CD8-positive, alpha-beta memory T cell (primary cell): Measurements from ENCODE around the gene RERE. TPM values are rescaled to one million over a fixed set of nuclear protein-coding genes. Genes with fewer than 3 reads are reported as not detected.
A peak's percentile ranks its signal among the peaks of the same experiment; 100 is the strongest.
"Not testable (repeated sequence)": the region's sequence is repeated elsewhere in the genome, so short reads cannot be mapped to it uniquely, and the experiment has no call there.

Experiments
- CTCF ChIA-PET: fragments of 350-600 bp; sonication (Branson Sonifier 250); formaldehyde crosslinking; loops from one replicate; lab custom pipeline; 2021; ENCODE audit warnings: antibody characterized with exemption; lab: Charles Lee
- POLR2A ChIA-PET: fragments of 350-600 bp; sonication (Branson Sonifier 250); formaldehyde crosslinking; loops from one replicate; lab custom pipeline; 2021; ENCODE audit warnings: antibody characterized with exemption; lab: Charles Lee
- DNase-seq, 5 donors: peaks; one replicate each; pipeline versions ENCODE4 v3.0.0 to v3.0.0-alpha.2; 2020 to 2022; ENCODE audit warnings: mixed read lengths in 1 of 5
- H3K27ac ChIP-seq: one replicate; pipeline ENCODE4 v1.7.0; 2013; ENCODE audit warnings: low read depth, mild to moderate bottlenecking, low read length, moderate library complexity
- H3K27me3 ChIP-seq: 2 replicates; pipeline ENCODE4 v1.7.0; 2013; ENCODE audit warnings: low read length, mild to moderate bottlenecking; ENCODE audit not compliant: insufficient read depth, poor library complexity, severe bottlenecking
- H3K36me3 ChIP-seq: 2 replicates; pipeline ENCODE4 v1.7.0; 2013; ENCODE audit warnings: mild to moderate bottlenecking, low read length, moderate library complexity; ENCODE audit not compliant: insufficient read depth
- H3K4me1 ChIP-seq: 2 replicates; pipeline ENCODE4 v1.7.0; 2013; ENCODE audit warnings: mild to moderate bottlenecking, low read length, moderate library complexity; ENCODE audit not compliant: insufficient read depth
- H3K4me3 ChIP-seq: 2 replicates; pipeline ENCODE4 v1.7.0; 2013; ENCODE audit warnings: mild to moderate bottlenecking, low read length
- H3K9me3 ChIP-seq: 2 replicates; pipeline ENCODE4 v1.7.0; 2013; ENCODE audit warnings: mild to moderate bottlenecking, low read length
- H3K27ac Mint-ChIP-seq, 8 donors: one replicate each; pipeline ENCODE4 v1.8.0; 2020 to 2021; ENCODE audit warnings: mixed read lengths in 8 of 8, mild to moderate bottlenecking in 6 of 8, inconsistent platforms in 3 of 8, moderate library complexity in 3 of 8
- H3K27me3 Mint-ChIP-seq, 2 donors: one replicate each; pipeline ENCODE4 v1.8.0; 2020 to 2021; ENCODE audit warnings: mixed read lengths in 2 of 2, mild to moderate bottlenecking in 1 of 2, moderate library complexity in 1 of 2
- H3K36me3 Mint-ChIP-seq, 3 donors: one replicate each; pipeline ENCODE4 v1.8.0; 2020 to 2021; ENCODE audit warnings: mixed read lengths in 3 of 3, inconsistent platforms in 1 of 3, mild to moderate bottlenecking in 1 of 3
- H3K4me1 Mint-ChIP-seq, 3 donors: one replicate each; pipeline ENCODE4 v1.8.0; 2020 to 2021; ENCODE audit warnings: mixed read lengths in 3 of 3, inconsistent platforms in 1 of 3, mild to moderate bottlenecking in 1 of 3
- H3K4me3 Mint-ChIP-seq, 7 donors: one replicate each; pipeline ENCODE4 v1.8.0; 2020 to 2021; ENCODE audit warnings: mixed read lengths in 7 of 7, mild to moderate bottlenecking in 6 of 7, moderate library complexity in 4 of 7, inconsistent platforms in 2 of 7
- H3K9me3 Mint-ChIP-seq, 5 donors: one replicate each; pipeline ENCODE4 v1.8.0; 2020 to 2022; ENCODE audit warnings: mixed read lengths in 5 of 5, mild to moderate bottlenecking in 3 of 5, moderate library complexity in 2 of 5, inconsistent platforms in 1 of 5
- polyA plus RNA-seq: library from polyadenylated mRNA; unstranded; fragments of 300-500 nt; fragmentation: Illumina TruSeq; gene quantifications from one replicate; pipeline ENCODE4 v1.2.3, GENCODE V29; 2021
- total RNA-seq, 2 experiments: library from RNA; stranded (reverse); gene quantifications; one replicate each; pipeline ENCODE4 v1.2.3, GENCODE V29; 2021

The RERE gene
- total and polyA plus RNA-seq, 3 experiments from 2014 or later = 10.9 to 39.2 (median 37.9) TPM

- CTCF ChIA-PET = interaction anchor here (1.7 to 3.1 kb wide), 2 partner anchors 8 to 278 kb away, joined by 4 to 20 read pairs; no protein-coding TSS in a partner anchor
These were observed 22.6 kb upstream of the RERE start for GRCh38 chr1:8839990-8840389.

GRCh38 chr1:8835941-8836643 lies 18.7 kb upstream of the RERE start:
- H3K27me3 ChIP-seq = no peaks in the 10 kb centered on the region
- POLR2A ChIA-PET = no interaction called here
- CTCF ChIA-PET = interaction anchor here (1.1 kb wide), 1 partner anchor 13 kb away, joined by 5 read pairs; no protein-coding TSS in a partner anchor
- H3K27me3 Mint-ChIP-seq = no peaks in the 10 kb centered on the region
- H3K9me3 ChIP-seq = no peaks in the 10 kb centered on the region
- H3K36me3 ChIP-seq = no peaks in the 10 kb centered on the region
- H3K4me1 ChIP-seq = no peaks in the 10 kb centered on the region
- H3K4me1 Mint-ChIP-seq = no peaks in the 10 kb centered on the region
- H3K36me3 Mint-ChIP-seq = no peaks in the 10 kb centered on the region
- no peaks in the 10 kb centered on the region for H3K9me3 Mint-ChIP-seq
- DNase-seq = no peak
- peak overlapping the region in 1 of 8 donors; percentile 60 for H3K27ac Mint-ChIP-seq
- H3K4me3 Mint-ChIP-seq = no peak overlapping the region
- no peak overlapping the region for H3K4me3 ChIP-seq
- no peak overlapping the region for H3K27ac ChIP-seq

More at GRCh38 chr1:8839990-8840389, 22.6 kb upstream of the RERE start:
- Histone ChIP-seq H3K4me3 (no peak overlapping the region), H3K27me3 (no peaks in the 10 kb centered on the region), H3K9me3 (no peaks in the 10 kb centered on the region), H3K27ac (no peak overlapping the region), H3K4me1 (no peaks in the 10 kb centered on the region), H3K36me3 (no peaks in the 10 kb centered on the region)
- Mint-ChIP-seq H3K4me1 (no peaks in the 10 kb centered on the region), H3K27me3 (no peaks in the 10 kb centered on the region), H3K27ac (no peak overlapping the region), H3K36me3 (no peaks in the 10 kb centered on the region), H3K4me3 (no peak overlapping the region), H3K9me3 (no peaks in the 10 kb centered on the region)
- DNase-seq = no peak
- POLR2A ChIA-PET = no interaction called here

GRCh38 chr1:8831340-8831739 lies 13.9 kb upstream of the RERE start:
- H3K4me3 ChIP-seq = no peak overlapping the region
- H3K36me3 ChIP-seq = no peaks in the 10 kb centered on the region
- no peaks in the 10 kb centered on the region for H3K36me3 Mint-ChIP-seq
- DNase-seq = no peak
- no peak overlapping the region for H3K4me3 Mint-ChIP-seq
- H3K4me1 ChIP-seq = peaks cover 6% of the 10 kb centered on the region
- no peaks in the 10 kb centered on the region for H3K27me3 ChIP-seq
- ChIA-PET POLR2A (no interaction called here), CTCF (no interaction called here)
- H3K9me3 ChIP-seq = no peaks in the 10 kb centered on the region
- H3K4me1 Mint-ChIP-seq = peaks cover 10 to 16% (median 11%) of the 10 kb centered on the region in 3 donors
- no peaks in the 10 kb centered on the region for H3K9me3 Mint-ChIP-seq
- H3K27ac ChIP-seq = no peak overlapping the region
- no peak overlapping the region for H3K27ac Mint-ChIP-seq
- H3K27me3 Mint-ChIP-seq = no peaks in the 10 kb centered on the region

GRCh38 chr1:8830732-8831131 lies 13.3 kb upstream of the RERE start:
- H3K27me3 ChIP-seq, CTCF ChIA-PET, H3K27ac ChIP-seq, H3K36me3 Mint-ChIP-seq, H3K9me3 ChIP-seq, H3K4me3 ChIP-seq, H3K4me1 ChIP-seq, H3K9me3 Mint-ChIP-seq, POLR2A ChIA-PET, DNase-seq, H3K36me3 ChIP-seq, H3K27me3 Mint-ChIP-seq: not testable (repeated sequence)
- Mint-ChIP-seq H3K27ac (peak overlapping the region in 2 of 8 donors; percentile 49 to 55), H3K4me3 (peak overlapping the region in 2 of 7 donors; percentile 12 to 53), H3K4me1 (peaks cover 10 to 20% (median 11%) of the 10 kb centered on the region in 3 donors)

- ChIA-PET POLR2A (no interaction called here), CTCF (no interaction called here)
- Mint-ChIP-seq H3K27me3 (peaks cover 0 to 18% of the 10 kb centered on the region in 2 donors), H3K27ac (peak overlapping the region in 1 of 8 donors; percentile 47), H3K4me1 (peaks cover 10 to 21% (median 11%) of the 10 kb centered on the region in 3 donors), H3K4me3 (no peak overlapping the region), H3K9me3 (no peaks in the 10 kb centered on the region), H3K36me3 (no peaks in the 10 kb centered on the region)
- Histone ChIP-seq H3K4me3 (no peak overlapping the region), H3K36me3 (no peaks in the 10 kb centered on the region), H3K4me1 (peaks cover 6% of the 10 kb centered on the region), H3K27me3 (no peaks in the 10 kb centered on the region), H3K9me3 (no peaks in the 10 kb centered on the region), H3K27ac (no peak overlapping the region)
- peak in 2 of 5 donors; percentile 9 to 53 for DNase-seq
These were observed 8.6 kb upstream of the RERE start for GRCh38 chr1:8825985-8826481.

- ChIA-PET POLR2A (no interaction called here), CTCF (no interaction called here)
- no peak overlapping the region for H3K27ac ChIP-seq
- no peaks in the 10 kb centered on the region for H3K36me3 ChIP-seq
- no peaks in the 10 kb centered on the region for H3K27me3 ChIP-seq
- H3K4me3 ChIP-seq = no peak overlapping the region
- peaks cover 3 to 10% (median 4%) of the 10 kb centered on the region in 3 donors for H3K4me1 Mint-ChIP-seq
- peaks cover 0 to 22% of the 10 kb centered on the region in 2 donors for H3K27me3 Mint-ChIP-seq
- H3K9me3 Mint-ChIP-seq = no peaks in the 10 kb centered on the region
- no peak overlapping the region for H3K27ac Mint-ChIP-seq
- H3K9me3 ChIP-seq = no peaks in the 10 kb centered on the region
- H3K36me3 Mint-ChIP-seq = no peaks in the 10 kb centered on the region
- H3K4me3 Mint-ChIP-seq = no peak overlapping the region
- peaks cover 2% of the 10 kb centered on the region for H3K4me1 ChIP-seq
- DNase-seq = no peak
These were observed 5.8 kb upstream of the RERE start for GRCh38 chr1:8823295-8823664.

GRCh38 chr1:8822373-8823294 lies 5.2 kb upstream of the RERE start:
- no peak overlapping the region for H3K27ac ChIP-seq
- no peaks in the 10 kb centered on the region for H3K36me3 ChIP-seq
- DNase-seq = no peak
- peaks cover 3 to 22% of the 10 kb centered on the region in 2 donors for H3K27me3 Mint-ChIP-seq
- POLR2A ChIA-PET = interaction anchor here (0.5 kb wide), 1 partner anchor 823 kb away, joined by 4 read pairs; no protein-coding TSS in a partner anchor
- peaks cover 5% of the 10 kb centered on the region for H3K4me1 ChIP-seq
- H3K27me3 ChIP-seq = no peaks in the 10 kb centered on the region
- H3K36me3 Mint-ChIP-seq = peaks cover 0 to 2% (median 0%) of the 10 kb centered on the region in 3 donors
- CTCF ChIA-PET = no interaction called here
- H3K9me3 ChIP-seq = no peaks in the 10 kb centered on the region
- H3K27ac Mint-ChIP-seq = no peak overlapping the region
- H3K4me3 Mint-ChIP-seq = no peak overlapping the region
- no peaks in the 10 kb centered on the region for H3K9me3 Mint-ChIP-seq
- H3K4me3 ChIP-seq = no peak overlapping the region
- H3K4me1 Mint-ChIP-seq = peaks cover 6 to 13% (median 8%) of the 10 kb centered on the region in 3 donors
